Measurements from ENCODE around the gene SRCIN1.
A peak's percentile ranks its signal among the peaks of the same experiment; 100 is the strongest.

SRCIN1 gene

DNA sequence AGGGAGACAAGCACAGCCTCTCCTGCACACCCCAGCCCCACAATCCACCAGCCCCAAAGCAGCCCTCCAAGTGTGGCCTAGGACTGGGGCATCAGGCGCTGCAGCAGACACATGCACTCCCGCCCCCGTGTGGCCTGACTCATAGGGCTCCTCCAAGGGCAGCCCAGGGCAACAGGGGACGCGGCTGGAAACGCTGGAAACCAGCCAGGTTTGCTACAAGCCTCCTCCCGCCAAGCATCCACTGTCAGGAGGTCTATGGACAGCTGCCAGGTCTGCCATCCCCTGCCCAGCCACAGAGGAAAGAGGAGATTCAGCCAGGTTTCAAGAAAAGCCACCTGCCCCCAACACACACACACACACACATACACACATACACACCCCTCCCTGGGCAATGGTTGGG, 25.8 kb downstream of the SRCIN1 start:
- TF ChIP-seq, protein P1, sequence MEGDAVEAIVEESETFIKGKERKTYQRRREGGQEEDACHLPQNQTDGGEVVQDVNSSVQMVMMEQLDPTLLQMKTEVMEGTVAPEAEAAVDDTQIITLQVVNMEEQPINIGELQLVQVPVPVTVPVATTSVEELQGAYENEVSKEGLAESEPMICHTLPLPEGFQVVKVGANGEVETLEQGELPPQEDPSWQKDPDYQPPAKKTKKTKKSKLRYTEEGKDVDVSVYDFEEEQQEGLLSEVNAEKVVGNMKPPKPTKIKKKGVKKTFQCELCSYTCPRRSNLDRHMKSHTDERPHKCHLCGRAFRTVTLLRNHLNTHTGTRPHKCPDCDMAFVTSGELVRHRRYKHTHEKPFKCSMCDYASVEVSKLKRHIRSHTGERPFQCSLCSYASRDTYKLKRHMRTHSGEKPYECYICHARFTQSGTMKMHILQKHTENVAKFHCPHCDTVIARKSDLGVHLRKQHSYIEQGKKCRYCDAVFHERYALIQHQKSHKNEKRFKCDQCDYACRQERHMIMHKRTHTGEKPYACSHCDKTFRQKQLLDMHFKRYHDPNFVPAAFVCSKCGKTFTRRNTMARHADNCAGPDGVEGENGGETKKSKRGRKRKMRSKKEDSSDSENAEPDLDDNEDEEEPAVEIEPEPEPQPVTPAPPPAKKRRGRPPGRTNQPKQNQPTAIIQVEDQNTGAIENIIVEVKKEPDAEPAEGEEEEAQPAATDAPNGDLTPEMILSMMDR (IDR thresholded peaks at IDR 0.05; ENCODE audit: low read depth, low read length): peak; percentile 28
- H3K4me3 ChIP-seq (replicated peaks in 1 of 2; ENCODE audit: low read depth in 2 of 2, low read length in 2 of 2): no peak overlapping the region
- peak; percentile 43 to 53 for DNase-seq (ENCODE audit: low read depth in 2 of 2)

DNA sequence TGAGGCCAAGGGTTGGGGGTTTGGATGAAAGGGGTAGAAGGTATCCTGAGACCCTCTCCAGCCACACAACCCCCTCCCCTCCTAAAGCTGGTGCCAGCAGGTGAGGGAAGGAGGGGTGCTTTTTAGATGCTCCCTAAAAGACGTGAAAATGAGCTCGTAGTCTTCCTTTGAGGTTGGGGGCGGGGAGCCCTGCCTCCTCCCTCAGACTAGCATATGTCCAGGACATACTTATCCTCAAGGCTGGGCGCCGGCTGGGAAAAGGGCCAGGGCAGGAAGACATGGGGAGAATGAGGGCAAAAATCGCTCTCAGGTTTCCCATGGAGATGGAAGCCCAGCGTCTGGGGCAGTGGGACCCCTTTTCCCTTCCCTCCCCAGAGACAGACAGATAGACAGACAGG, 26.7 kb downstream of the SRCIN1 start:
- TF ChIP-seq, protein P1 (IDR thresholded peaks at IDR 0.05; ENCODE audit: low read depth, low read length): no peak
- DNase-seq (ENCODE audit: low read depth in 2 of 2): no peak

DNA sequence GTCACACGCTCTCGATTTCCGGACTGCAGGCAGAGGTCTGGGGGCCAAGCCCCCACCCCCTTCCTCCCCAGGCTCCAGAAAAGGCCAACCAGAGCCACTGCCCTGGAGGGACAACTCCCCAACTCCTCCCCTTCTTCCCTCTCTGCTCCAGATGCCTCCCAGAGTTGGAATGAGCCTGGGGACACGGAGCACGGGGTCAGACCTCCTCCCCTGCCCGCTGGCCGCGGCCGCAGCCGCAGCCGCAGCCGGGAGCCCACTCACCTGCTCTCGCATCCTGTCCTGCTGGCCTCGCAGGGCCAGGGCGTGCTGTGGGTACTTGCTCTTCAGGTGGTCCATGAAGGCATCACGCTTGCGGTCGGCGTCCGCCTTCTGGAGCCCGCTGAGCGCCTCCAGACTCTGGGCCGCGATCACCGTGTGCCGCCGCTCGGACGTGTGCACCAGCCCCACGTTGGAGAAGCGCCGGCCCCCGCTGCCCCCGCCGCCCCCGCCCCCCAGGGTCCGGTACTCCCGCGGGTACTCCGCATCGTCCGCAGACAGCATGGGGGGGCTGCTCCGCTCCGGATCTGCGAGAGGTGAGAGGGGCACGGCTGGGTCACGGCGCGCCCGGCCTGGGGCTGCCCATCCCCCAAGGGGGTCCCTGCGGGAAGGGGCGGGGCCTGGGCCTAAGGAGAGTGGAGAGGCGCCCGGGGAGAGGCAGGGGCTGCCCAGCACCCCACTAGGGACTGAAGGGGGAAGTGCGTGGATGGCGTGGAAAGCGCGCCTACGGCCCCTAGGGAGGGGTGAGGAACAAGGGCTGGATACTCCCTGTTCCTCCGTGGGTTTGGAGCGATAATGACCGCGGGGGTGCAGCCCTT, 27.3 kb downstream of the SRCIN1 start:
- no peak for DNase-seq (ENCODE audit: low read depth in 2 of 2)
- TF ChIP-seq, protein P1 (IDR thresholded peaks at IDR 0.05; ENCODE audit: low read depth, low read length): no peak
- H3K4me3 ChIP-seq (replicated peaks in 1 of 2; ENCODE audit: low read depth in 2 of 2, low read length in 2 of 2): no peak overlapping the region

More for the DNA sequence above, 26.7 kb downstream of the SRCIN1 start:
- H3K4me3 ChIP-seq (replicated peaks in 1 of 2; ENCODE audit: low read depth in 2 of 2, low read length in 2 of 2): no peak overlapping the region

DNA sequence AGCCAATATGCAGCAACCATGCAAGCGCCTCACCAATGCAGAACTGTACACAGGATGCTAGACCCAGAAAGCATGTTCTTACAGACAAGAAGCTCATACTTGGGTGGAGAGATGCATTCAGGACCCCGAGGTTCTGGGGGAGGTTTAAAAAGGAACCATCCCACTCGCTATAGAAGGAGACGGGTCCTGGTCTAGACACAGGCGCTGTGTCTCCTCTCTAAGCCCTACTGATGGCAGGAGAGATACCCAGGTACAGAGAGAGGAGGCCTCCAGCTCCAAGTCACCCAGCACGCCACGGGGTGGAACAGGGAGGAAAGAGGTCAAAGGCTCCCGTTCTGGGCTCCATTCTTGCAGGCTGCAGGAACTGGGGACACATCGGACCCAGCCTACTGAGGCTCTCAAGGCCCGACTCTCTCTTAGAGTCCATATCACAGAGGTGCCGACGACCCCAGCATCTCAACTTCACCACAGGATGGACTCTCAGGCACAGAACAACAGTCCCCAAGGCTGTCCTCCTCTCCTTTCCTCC, 28.0 kb downstream of the SRCIN1 start:
- H3K4me3 ChIP-seq (replicated peaks in 1 of 2; ENCODE audit: low read depth in 2 of 2, low read length in 2 of 2): no peak overlapping the region

DNA sequence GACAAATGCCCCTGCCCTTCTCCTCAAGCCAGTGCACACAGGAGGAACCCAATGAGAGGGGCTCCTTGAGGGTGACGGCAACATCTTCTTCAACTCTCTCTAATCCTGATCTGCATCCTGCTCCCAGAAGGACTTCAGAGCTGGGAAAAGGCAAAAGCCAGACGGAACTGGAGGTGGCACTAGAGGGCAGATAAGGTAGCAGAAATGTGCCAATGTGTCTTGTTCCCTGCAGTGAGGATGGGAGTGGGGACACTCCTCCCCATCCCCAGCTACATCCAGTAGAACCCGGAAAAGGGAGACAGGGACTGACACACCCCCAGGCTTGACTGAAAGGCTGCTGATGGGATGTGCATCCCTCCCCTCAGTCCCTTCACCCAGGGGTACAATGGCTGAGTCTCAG, 28.5 kb downstream of the SRCIN1 start:
- DNase-seq (ENCODE audit: low read depth in 2 of 2): no peak
- TF ChIP-seq, protein P1 (IDR thresholded peaks at IDR 0.05; ENCODE audit: low read depth, low read length): no peak
- no peak overlapping the region for H3K4me3 ChIP-seq (replicated peaks in 1 of 2; ENCODE audit: low read depth in 2 of 2, low read length in 2 of 2)

More for the DNA sequence above, 28.0 kb downstream of the SRCIN1 start:
- DNase-seq (ENCODE audit: low read depth in 2 of 2): no peak
- TF ChIP-seq, protein P1 (IDR thresholded peaks at IDR 0.05; ENCODE audit: low read depth, low read length): no peak

DNA sequence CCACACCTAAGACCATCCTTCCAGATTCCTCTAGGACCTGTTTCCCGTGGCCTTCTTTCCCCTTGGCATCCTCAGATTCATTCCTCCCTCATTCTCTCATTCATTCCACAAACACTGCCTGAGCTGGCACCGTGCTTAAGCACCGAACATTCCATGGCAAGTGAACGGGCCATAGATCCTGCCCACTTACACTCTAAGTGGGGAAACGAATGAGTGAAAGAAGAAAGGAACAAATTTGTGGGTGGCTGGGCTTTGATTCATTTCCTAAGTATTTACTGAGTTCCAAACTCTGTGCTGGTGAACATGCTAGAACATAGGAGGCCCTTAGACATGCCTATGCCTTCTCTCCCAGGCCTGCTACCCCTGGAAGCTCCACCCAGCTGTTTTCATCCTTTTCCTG, 30.0 kb downstream of the SRCIN1 start:
- H3K4me3 ChIP-seq (replicated peaks in 1 of 2; ENCODE audit: low read depth in 2 of 2, low read length in 2 of 2): no peak overlapping the region
- TF ChIP-seq, protein P1 (IDR thresholded peaks at IDR 0.05; ENCODE audit: low read depth, low read length): no peak
- DNase-seq (ENCODE audit: low read depth in 2 of 2): no peak
